H1 (cell line): Measurements from ENCODE around the gene IL17RA. TPM values are rescaled to one million over a fixed set of nuclear protein-coding genes. Genes with fewer than 3 reads are reported as not detected.

Source experiments
- CTCF ChIA-PET: fragments of 300-600 bp; sonication (Branson Sonifier 250); formaldehyde crosslinking; loops from one replicate; lab custom pipeline; 2021; ENCODE audit not compliant: partially characterized antibody; lab: Charles Lee
- POLR2A ChIA-PET: fragments of 300-600 bp; sonication (Branson Sonifier 250); formaldehyde crosslinking; loops from one replicate; lab custom pipeline; 2021; ENCODE audit warnings: inconsistent platforms; ENCODE audit not compliant: partially characterized antibody; lab: Charles Lee
- DNase-seq, 2 experiments: peaks; one replicate each; pipeline versions ENCODE4 v3.0.0 to v3.0.0-alpha.2; 2010 to 2022; ENCODE audit warnings: low spot score in 2 of 2, low read depth in 1 of 2, mixed read lengths in 1 of 2
- FAIRE-seq: peaks from 2 replicates; lab custom pipeline; 2011; peaks lifted over from hg19 to GRCh38; lab: Jason Lieb, UNC
- H2AFZ ChIP-seq: 2 replicates; pipeline ENCODE4 v1.8.1; 2012; ENCODE audit warnings: low read length, inconsistent platforms
- H2AK5ac ChIP-seq: 2 replicates; pipeline ENCODE4 v1.6.1; 2013; ENCODE audit warnings: low read depth, low read length
- H2BK120ac ChIP-seq: replicated peaks from 2 replicates; pipeline ENCODE3; 2013; ENCODE audit warnings: low read depth, low read length, inconsistent platforms
- H2BK12ac ChIP-seq: 2 replicates; pipeline ENCODE4 v1.6.1; 2013; ENCODE audit warnings: low read depth, low read length
- H2BK15ac ChIP-seq: 2 replicates; pipeline ENCODE4 v1.6.1; 2013; ENCODE audit warnings: low read length
- H2BK20ac ChIP-seq: 2 replicates; pipeline ENCODE4 v1.6.1; 2013; ENCODE audit warnings: low read length
- H2BK5ac ChIP-seq: 2 replicates; pipeline ENCODE4 v1.6.1; 2013; ENCODE audit warnings: low read depth, low read length
- H3K14ac ChIP-seq: 2 replicates; pipeline ENCODE4 v1.6.1; 2013; ENCODE audit warnings: inconsistent platforms; ENCODE audit not compliant: insufficient read length
- H3K18ac ChIP-seq: 2 replicates; pipeline ENCODE4 v1.6.1; 2013; ENCODE audit warnings: low read length; ENCODE audit errors: extremely low read depth
- H3K23ac ChIP-seq: 2 replicates; pipeline ENCODE4 v1.6.1; 2013; ENCODE audit warnings: inconsistent platforms; ENCODE audit not compliant: insufficient read length
- H3K23me2 ChIP-seq: 2 replicates; pipeline ENCODE4 v1.6.1; 2013; ENCODE audit warnings: low read depth, low read length
- H3K27ac ChIP-seq: 2 replicates; pipeline ENCODE4 v1.6.1; 2011; ENCODE audit warnings: low read depth, low read length, inconsistent platforms
- H3K27me3 ChIP-seq, 4 experiments: replicated peaks in 1 of 4; 1 replicate in 1 of 4; 2 replicates in 3 of 4; pipeline versions ENCODE4 v1.6.1 to v1.8.1; 2011 to 2013; ENCODE audit warnings: low read length in 3 of 4, mild to moderate bottlenecking in 3 of 4, inconsistent platforms in 2 of 4, mixed read lengths in 2 of 4, moderate library complexity in 1 of 4; ENCODE audit not compliant: control insufficient read depth in 3 of 4, insufficient read depth in 3 of 4; ENCODE audit errors: extremely low read depth in 1 of 4
- H3K36me3 ChIP-seq, 4 experiments: 2 replicates each; pipeline versions ENCODE4 v1.6.1 to v1.8.1; 2011 to 2013; ENCODE audit warnings: mild to moderate bottlenecking in 4 of 4, low read length in 3 of 4, moderate library complexity in 2 of 4, control low read depth in 1 of 4, inconsistent platforms in 1 of 4; ENCODE audit not compliant: insufficient read depth in 4 of 4, control insufficient read depth in 2 of 4
- H3K4ac ChIP-seq: replicated peaks from 2 replicates; pipeline ENCODE3; 2013; ENCODE audit warnings: low read length, low read depth, mixed read lengths, inconsistent platforms; ENCODE audit not compliant: insufficient read length
- H3K4me1 ChIP-seq, 4 experiments: replicated peaks in 1 of 4; 1 replicate in 1 of 4; 2 replicates in 3 of 4; pipeline versions ENCODE4 v1.6.1 to v1.8.1; 2011 to 2013; ENCODE audit warnings: low read length in 3 of 4, inconsistent platforms in 2 of 4, mixed read lengths in 1 of 4; ENCODE audit not compliant: insufficient read depth in 4 of 4, control insufficient read depth in 3 of 4
- H3K4me2 ChIP-seq, 2 experiments: 2 replicates each; pipeline versions ENCODE4 v1.6.1 to v1.8.1; 2011 to 2013; ENCODE audit warnings: low read depth in 2 of 2, low read length in 2 of 2, control low read depth in 1 of 2, inconsistent platforms in 1 of 2, mild to moderate bottlenecking in 1 of 2; ENCODE audit not compliant: insufficient read depth in 1 of 2
- H3K4me3 ChIP-seq, 4 experiments: fragments of 200-600, 300-600 bp in 1 of 4; sonication (generic), shearing (Covaris generic), sonication (Bioruptor Twin) in 1 of 4; 2 replicates each; pipeline versions ENCODE4 v1.5.1 to v1.8.1; 2011 to 2016; ENCODE audit warnings: low read length in 4 of 4, low read depth in 3 of 4, control low read depth in 2 of 4, inconsistent platforms in 2 of 4, mild to moderate bottlenecking in 2 of 4, mixed read lengths in 1 of 4, moderate library complexity in 1 of 4; ENCODE audit not compliant: insufficient read depth in 2 of 4; ENCODE audit errors: extremely low read depth in 1 of 4
- H3K56ac ChIP-seq: replicated peaks from 2 replicates; pipeline ENCODE3; 2013; ENCODE audit warnings: low read depth, mild to moderate bottlenecking, mixed read lengths, low read length, inconsistent platforms; ENCODE audit not compliant: insufficient read length
- H3K79me1 ChIP-seq: 2 replicates; pipeline ENCODE4 v1.6.1; 2013; ENCODE audit warnings: low read depth, low read length, control low read depth
- H3K79me2 ChIP-seq, 2 experiments: 2 replicates each; pipeline versions ENCODE4 v1.6.1 to v1.8.1; 2012 to 2013; ENCODE audit warnings: low read length in 2 of 2, mild to moderate bottlenecking in 2 of 2, inconsistent platforms in 1 of 2; ENCODE audit not compliant: insufficient read depth in 2 of 2, control insufficient read depth in 1 of 2
- H3K9ac ChIP-seq, 4 experiments: replicated peaks in 1 of 4; 1 replicate in 1 of 4; 2 replicates in 3 of 4; pipeline versions ENCODE4 v1.6.1 to v1.8.1; 2011 to 2013; ENCODE audit warnings: low read depth in 3 of 4, low read length in 3 of 4, control low read depth in 2 of 4, mild to moderate bottlenecking in 2 of 4, moderate library complexity in 2 of 4, inconsistent platforms in 1 of 4; ENCODE audit errors: extremely low read depth in 1 of 4
- H3K9me3 ChIP-seq, 2 experiments: 2 replicates each; pipeline versions ENCODE4 v1.6.1 to v1.8.1; 2012 to 2013; ENCODE audit warnings: mild to moderate bottlenecking in 2 of 2, moderate library complexity in 2 of 2, control low read depth in 1 of 2, inconsistent platforms in 1 of 2, low read depth in 1 of 2, low read length in 1 of 2, mixed read lengths in 1 of 2; ENCODE audit not compliant: insufficient read depth in 2 of 2
- H4K20me1 ChIP-seq, 2 experiments: replicated peaks in 1 of 2; 2 replicates each; pipeline versions ENCODE3 to v1.8.1; 2011 to 2013; ENCODE audit warnings: inconsistent platforms in 2 of 2, low read length in 2 of 2, mild to moderate bottlenecking in 1 of 2; ENCODE audit not compliant: insufficient read depth in 2 of 2, control insufficient read depth in 1 of 2
- H4K5ac ChIP-seq: 2 replicates; pipeline ENCODE4 v1.6.1; 2013; ENCODE audit warnings: low read length, low read depth, mixed read lengths, inconsistent platforms; ENCODE audit not compliant: insufficient read length
- H4K8ac ChIP-seq: 2 replicates; pipeline ENCODE4 v1.8.0; 2013; ENCODE audit warnings: mild to moderate bottlenecking, moderate library complexity, low read length, inconsistent platforms; ENCODE audit not compliant: insufficient read depth; ENCODE audit errors: extremely low read depth
- H4K91ac ChIP-seq: replicated peaks from 2 replicates; pipeline ENCODE3; 2013; ENCODE audit warnings: low read length, mixed read lengths, inconsistent platforms; ENCODE audit not compliant: insufficient read length
- E2F6 ChIP-seq: IDR thresholded peaks from 2 replicates; pipeline ENCODE4 v1.6.1; 2012; ENCODE audit warnings: inconsistent platforms
- EP300 ChIP-seq, 2 experiments: IDR thresholded peaks; 1 replicate in 1 of 2; 2 replicates in 1 of 2; pipeline ENCODE4 v1.6.1; 2011 to 2012; ENCODE audit warnings: low read depth in 2 of 2, low read length in 2 of 2, mild to moderate bottlenecking in 2 of 2, borderline replicate concordance in 1 of 2, inconsistent platforms in 1 of 2, moderate library complexity in 1 of 2
- HDAC6 ChIP-seq: IDR thresholded peaks from one replicate; pipeline ENCODE4 v1.7.1; 2012; ENCODE audit warnings: low read depth, mild to moderate bottlenecking, inconsistent platforms, low read length, moderate library complexity
- RFX5 ChIP-seq: IDR thresholded peaks from 2 replicates; pipeline ENCODE4 v1.6.1; 2011; ENCODE audit warnings: low read depth, low read length, improper control_type of control experiment, borderline replicate concordance
- TAF1 ChIP-seq: IDR thresholded peaks from 2 replicates; pipeline ENCODE4 v1.6.1; 2011; ENCODE audit warnings: mild to moderate bottlenecking, low read depth, low read length
- TAF7 ChIP-seq: optimal IDR thresholded peaks from 2 replicates; pipeline ENCODE3; 2011; ENCODE audit warnings: low read depth, mild to moderate bottlenecking, inconsistent platforms, low read length, moderate library complexity, borderline replicate concordance
- TBP ChIP-seq: IDR thresholded peaks from 2 replicates; pipeline ENCODE4 v1.6.1; 2011; ENCODE audit warnings: low read depth, low read length, improper control_type of control experiment
- TEAD4 ChIP-seq: IDR thresholded peaks from 2 replicates; pipeline ENCODE4 v1.6.1; 2012; ENCODE audit warnings: low read depth, low read length, inconsistent platforms, mixed read lengths
- YY1 ChIP-seq: IDR thresholded peaks from 2 replicates; pipeline ENCODE4 v1.6.1; 2011; ENCODE audit warnings: low read depth, mild to moderate bottlenecking, low read length
- WGBS, 2 experiments: shearing (Covaris generic) in 1 of 2; methylation state at CpG; one replicate each; pipeline versions ENCODE4 v1.1.6 to v1.1.7; 2013 to 2015; ENCODE audit warnings: low lambda C conversion rate in 2 of 2, mixed read lengths in 2 of 2, inconsistent platforms in 1 of 2, low coverage in 1 of 2, missing lambda C conversion rate in 1 of 2; ENCODE audit not compliant: insufficient replicate concordance in 2 of 2, insufficient coverage in 1 of 2, insufficient read length in 1 of 2; ENCODE audit errors: extremely low coverage in 1 of 2, missing lambda C conversion rate in 1 of 2; 5-methylcytosine and 5-hydroxymethylcytosine counted together
- polyA plus RNA-seq, 7 experiments: library from polyadenylated mRNA; depleted of rRNA in 3 of 7; stranded (reverse) in 5 of 7; unstranded in 2 of 7; fragments of >200 nt in 5 of 7; fragments of 200-250 nt in 2 of 7; gene quantifications; 1 replicate in 5 of 7; 2 replicates in 1 of 7; 4 replicates in 1 of 7; pipeline versions ENCODE4 v1.2.1 to v1.2.3, GENCODE V29; 2011 to 2013; ENCODE audit warnings: missing spikeins in 2 of 7, mixed read lengths in 2 of 7
- total RNA-seq: library from RNA; stranded (reverse); fragmentation: NEBNext Ultra II Directional; extraction: Animal tissue kit (Norgen Biotek cat#: 25700); gene quantifications from 2 replicates; pipeline ENCODE4 v1.2.1, GENCODE V29; 2021

The IL17RA gene
- total and polyA plus RNA-seq, 2 of the 8 experiments (the other 6 are each of a cell fraction or from before 2014, with no cell fraction given), result 5.6 to 9.9 TPM

- no peak overlapping the region for H4K91ac ChIP-seq
- H4K20me1 ChIP-seq, result peaks cover 0 to 2% of the 10 kb centered on the region in 2 experiments
- H3K4me1 ChIP-seq, result 0 out of 7 replicates have a peak, but pooled peaks cover 0 to 2% (median 0%) of the 10 kb centered on the region in 4 experiments
- H2AK5ac ChIP-seq, result no peak overlapping the region
- ChIA-PET POLR2A (interaction anchor here (1.7 kb wide), 1 partner anchor 10 kb away, joined by 5 read pairs; no protein-coding TSS in a partner anchor), CTCF (interaction anchor here (0.8 to 3.5 kb wide), 19 partner anchors 10 to 689 kb away, joined by 3 to 35 read pairs (median 5); partner anchors contain the start of gene TMEM121B)
- H3K4me2 ChIP-seq, result no peak overlapping the region
- H3K79me1 ChIP-seq, result peaks cover 4% of the 10 kb centered on the region; the same call in 1 of the 2 replicates
- H2AFZ ChIP-seq, result no peak overlapping the region
- H2BK5ac ChIP-seq, result no peak overlapping the region
- peaks cover 0 to 2% (median 0%) of the 10 kb centered on the region in 4 experiments; a peak in 2 of 8 replicates for H3K36me3 ChIP-seq
- no peaks in the 10 kb centered on the region for H3K23me2 ChIP-seq
- no peaks in the 10 kb centered on the region; a peak in 1 of 4 replicates for H3K9me3 ChIP-seq
- no peaks in the 10 kb centered on the region for H3K79me2 ChIP-seq
- DNase-seq, result no peak
- no peak overlapping the region for H3K14ac ChIP-seq
- no peak overlapping the region for H4K8ac ChIP-seq
- H3K4ac ChIP-seq, result no peak overlapping the region
- no peak overlapping the region for H3K56ac ChIP-seq
- H3K9ac ChIP-seq, result no peak overlapping the region
- no peak overlapping the region for H3K27ac ChIP-seq
- no peak overlapping the region for H2BK15ac ChIP-seq
- H2BK120ac ChIP-seq, result no peak overlapping the region
- no peak overlapping the region for H2BK20ac ChIP-seq
- no peak overlapping the region for H2BK12ac ChIP-seq
- H3K27me3 ChIP-seq, result no peaks in the 10 kb centered on the region
- WGBS, 2 experiments, result 96% methylated on average over 7 of the region's 7 CpGs; no CpG with 5 or more reads in 1 of the 2 experiments
- H3K4me3 ChIP-seq, result no peak overlapping the region
- H3K18ac ChIP-seq, result no peak overlapping the region
- H4K5ac ChIP-seq, result no peak overlapping the region
- no peak overlapping the region for H3K23ac ChIP-seq
- FAIRE-seq, result no peak
- TF ChIP-seq TEAD4, result no peak
- TF ChIP-seq YY1, result no peak
- no peak for TF ChIP-seq RFX5
- TF ChIP-seq TAF1, result no peak
- no peak for TF ChIP-seq EP300 (IDR thresholded peaks at IDR 0.05; ENCODE audit: borderline replicate concordance in 1 of 2, low read depth in 2 of 2, low read length in 2 of 2)
- TF ChIP-seq TBP, result no peak
- no peak for TF ChIP-seq HDAC6
- no peak for TF ChIP-seq E2F6
- TF ChIP-seq TAF7, result no peak
Observed at GRCh38 chr22:17096071-17096470, 11.3 kb downstream of the IL17RA start.
